Head of caudate nucleus (tissue), 42 donors: ENCODE measurements around the gene PLXNA2.
A peak's percentile ranks its signal among the peaks of the same experiment; 100 is the strongest.

Experiments
- DNase-seq, 42 donors: peaks; one replicate each; pipeline versions ENCODE4 v3.0.0 to v3.0.0-alpha.2; 2020 to 2021; ENCODE audit warnings: mixed read lengths in 7 of 42
- intact Hi-C: fragments of 100-400 bp; cut with DNase I; formaldehyde crosslinking; loops from one replicate; pipeline ENCODE4 v1.15.0; 2022

Gene PLXNA2

DNA sequence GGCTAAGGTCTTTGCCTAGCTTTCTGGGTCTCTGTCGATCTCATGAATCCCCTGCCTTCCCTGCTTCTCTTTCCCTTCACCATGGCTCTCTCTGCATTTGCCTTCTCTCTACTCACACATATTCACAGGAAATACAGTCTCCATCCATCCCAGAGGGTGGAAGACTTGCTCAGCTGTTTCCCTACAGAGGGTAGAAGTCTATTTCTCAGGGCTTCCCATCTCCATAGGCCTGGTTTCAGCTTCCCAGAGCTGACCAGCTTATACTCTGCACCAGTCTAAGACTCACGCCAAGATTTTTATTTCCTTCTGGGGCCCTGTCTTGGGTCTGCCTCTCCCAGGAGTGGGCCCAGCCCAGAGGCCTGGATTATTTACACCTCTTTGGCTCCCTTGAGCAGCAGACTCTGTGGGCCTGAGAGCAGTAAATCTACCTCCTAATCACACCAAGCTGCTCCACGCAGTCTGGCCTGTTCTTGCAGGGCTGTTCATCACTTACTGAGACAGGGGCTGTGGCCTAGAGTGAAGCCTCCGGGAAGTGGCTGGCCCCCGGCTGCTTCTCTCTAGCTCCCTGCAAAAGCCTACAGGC, 102.5 kb downstream of the PLXNA2 start:
- DNase-seq = no peak
- intact Hi-C loops = no loop called here

DNA sequence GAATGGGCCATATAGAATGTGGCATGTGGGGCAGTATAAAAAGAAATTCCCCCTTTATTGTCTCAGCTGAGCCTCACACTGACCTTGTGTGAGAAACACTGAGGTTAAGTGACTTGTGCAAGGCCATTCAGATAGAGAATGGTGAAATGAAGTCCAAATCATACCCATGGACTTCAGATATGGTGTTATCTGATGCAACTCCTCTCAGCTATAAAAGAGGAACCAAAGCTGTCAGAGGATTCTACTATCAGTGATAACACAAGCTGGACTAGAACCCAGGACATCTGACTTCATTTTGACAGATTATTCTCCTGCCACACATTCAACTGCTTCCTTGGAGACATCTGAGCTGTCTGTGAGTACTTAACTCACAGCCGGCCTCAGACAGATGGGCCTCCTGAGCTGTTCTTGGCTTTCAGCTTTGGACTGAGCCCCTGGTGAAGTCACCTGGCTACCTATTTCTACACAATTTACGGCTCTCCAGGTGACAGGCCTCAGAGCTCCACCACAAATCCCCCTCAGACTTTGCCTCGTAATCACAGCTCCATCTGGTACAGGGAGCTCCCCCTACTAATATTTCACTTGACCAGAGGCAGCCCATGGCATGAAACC, 104.6 kb downstream of the PLXNA2 start:
- no peak for DNase-seq
- intact Hi-C loops = no loop called here

DNA sequence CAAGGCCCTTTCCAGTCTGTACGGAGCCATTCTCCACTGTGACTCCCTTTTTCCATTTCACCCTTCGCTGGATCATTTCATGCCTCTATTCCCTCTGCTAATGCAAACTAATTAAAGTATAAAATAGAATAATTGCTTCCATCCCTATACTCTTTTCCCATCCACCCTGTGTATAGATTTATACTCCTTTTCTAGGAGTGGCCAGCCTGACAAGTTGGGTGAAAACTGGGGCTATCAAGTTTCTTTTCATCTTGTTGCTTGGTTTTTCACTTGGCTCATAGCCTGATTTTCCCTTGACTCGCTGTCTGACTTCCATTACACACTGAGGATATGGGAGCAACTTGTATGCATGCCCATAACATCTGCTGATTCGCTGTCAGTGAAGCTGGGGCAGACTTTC, 107.0 kb downstream of the PLXNA2 start:
- intact Hi-C loops = no loop called here
- no peak for DNase-seq

DNA sequence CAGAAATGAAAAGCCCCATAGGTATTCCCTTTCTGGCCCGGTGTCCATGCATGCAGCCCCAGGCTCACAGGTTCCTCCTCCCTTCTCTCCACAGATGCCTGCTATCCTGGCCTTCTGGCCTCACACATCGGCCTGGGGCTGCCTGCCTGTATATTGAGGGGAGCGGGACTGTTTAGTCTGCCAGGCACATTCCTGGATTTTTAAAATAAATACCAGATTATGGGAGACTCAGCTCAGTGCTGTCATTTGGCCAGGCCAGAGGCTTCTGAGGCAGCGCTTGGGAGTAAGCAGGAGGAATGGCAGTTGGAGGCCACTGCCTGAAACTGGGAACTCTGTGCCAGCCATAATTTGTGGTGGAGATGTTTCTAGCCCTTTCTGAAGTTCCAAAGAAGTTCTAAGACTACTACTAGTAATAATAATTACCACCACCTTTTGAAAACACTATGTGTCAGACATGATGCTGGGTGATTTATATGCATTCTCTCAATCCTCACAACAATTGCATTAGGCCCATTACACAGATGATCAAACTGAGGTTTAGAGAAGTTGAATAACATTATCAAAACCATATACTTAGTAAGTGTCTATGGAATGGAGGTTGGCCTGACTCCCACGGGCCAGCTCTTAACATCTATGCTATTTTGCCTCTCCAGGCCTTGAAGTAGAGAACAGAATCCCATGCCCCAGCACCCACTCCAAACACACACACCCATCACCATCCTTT, 107.6 kb downstream of the PLXNA2 start:
- intact Hi-C loops = no loop called here
- no peak for DNase-seq

DNA sequence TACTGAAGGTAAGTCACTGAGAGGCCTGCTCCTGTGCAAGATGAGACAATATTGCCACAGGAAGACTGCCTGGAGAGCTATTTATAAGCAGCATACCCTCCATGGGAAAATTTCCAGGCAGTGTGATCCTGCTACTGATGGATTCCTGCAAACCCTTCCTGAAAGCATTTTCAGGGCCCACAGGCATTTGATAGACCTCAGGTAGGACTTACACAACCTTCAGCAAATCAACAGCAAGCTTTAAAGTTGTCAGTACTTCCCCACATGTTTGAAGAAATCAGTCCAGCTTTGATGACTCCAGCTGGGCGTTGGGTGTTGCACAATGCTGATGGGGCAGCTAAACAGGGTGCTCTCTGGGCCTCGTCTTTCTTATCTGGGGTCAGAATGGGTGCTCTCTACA, 108.8 kb downstream of the PLXNA2 start:
- intact Hi-C loops = no loop called here
- DNase-seq = no peak

DNA sequence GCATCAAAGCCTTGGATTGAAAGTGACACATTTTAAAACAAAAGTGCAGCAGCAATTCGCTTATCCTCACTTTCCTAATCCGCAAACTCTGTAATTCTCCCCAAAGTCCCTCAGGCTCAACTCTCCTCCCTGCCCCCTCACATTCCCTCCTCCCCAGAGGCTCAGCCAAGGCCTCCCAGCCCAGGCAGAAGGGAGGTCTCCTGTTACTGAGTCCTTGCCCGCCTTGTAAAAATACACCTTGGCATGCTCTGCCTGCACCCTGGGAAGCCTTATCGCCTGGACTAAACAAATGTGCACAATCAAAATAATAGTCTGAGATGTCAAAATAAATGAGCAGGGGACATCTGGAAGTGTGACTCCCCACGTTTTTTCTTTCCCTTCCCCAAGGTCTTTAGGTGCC, 109.7 kb downstream of the PLXNA2 start:
- no peak for DNase-seq
- intact Hi-C loops = no loop called here

DNA sequence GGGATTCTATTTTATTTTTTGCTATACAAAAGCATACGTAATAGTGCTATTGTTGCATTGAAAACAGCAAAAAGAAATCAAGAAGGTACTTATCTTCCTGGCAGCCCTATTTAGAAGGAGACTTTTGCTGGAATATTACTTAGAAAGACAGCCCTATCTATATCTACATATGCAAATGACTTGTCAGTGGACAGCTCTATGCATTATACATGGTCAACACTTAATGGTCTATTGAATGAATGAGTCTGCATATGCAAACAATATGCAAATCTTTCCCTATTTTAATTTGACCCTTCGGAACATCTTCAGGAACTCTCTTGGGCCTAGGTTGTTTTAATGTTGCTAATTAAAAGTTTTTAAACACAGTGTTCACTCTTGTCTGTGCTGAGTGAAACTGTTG, 110.8 kb downstream of the PLXNA2 start:
- intact Hi-C loops = no loop called here
- no peak for DNase-seq

DNA sequence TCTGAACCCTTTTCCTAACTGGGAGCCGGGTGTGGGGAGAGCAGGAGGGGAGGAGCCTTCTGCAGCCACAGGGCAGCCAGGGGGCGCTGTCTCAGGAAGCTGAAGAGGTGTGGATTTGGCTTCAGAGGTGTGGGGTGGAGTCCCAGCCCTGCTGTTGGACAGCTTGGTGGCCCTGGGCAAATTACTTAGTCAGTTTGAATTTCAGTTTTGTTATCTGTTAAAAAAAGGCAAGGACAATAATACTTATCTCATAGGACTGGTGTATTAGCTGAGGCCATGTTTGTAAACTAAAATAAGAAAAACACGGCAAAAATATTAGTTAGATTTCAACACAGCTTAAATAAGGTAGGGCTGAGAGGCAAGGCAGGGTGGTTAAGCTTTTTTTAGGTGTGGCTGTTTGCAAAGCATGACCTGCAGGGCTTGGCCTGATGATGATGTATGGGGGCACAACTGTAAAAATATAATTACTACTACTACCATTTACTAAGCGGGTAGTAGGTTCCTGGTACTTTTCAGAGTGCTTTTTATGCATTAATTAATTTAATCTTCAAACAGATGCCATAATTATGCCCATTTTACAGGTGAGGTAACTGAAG, 111.8 kb downstream of the PLXNA2 start:
- intact Hi-C loops = no loop called here
- DNase-seq = peak; percentile 24 to 82 (median 61)

DNA sequence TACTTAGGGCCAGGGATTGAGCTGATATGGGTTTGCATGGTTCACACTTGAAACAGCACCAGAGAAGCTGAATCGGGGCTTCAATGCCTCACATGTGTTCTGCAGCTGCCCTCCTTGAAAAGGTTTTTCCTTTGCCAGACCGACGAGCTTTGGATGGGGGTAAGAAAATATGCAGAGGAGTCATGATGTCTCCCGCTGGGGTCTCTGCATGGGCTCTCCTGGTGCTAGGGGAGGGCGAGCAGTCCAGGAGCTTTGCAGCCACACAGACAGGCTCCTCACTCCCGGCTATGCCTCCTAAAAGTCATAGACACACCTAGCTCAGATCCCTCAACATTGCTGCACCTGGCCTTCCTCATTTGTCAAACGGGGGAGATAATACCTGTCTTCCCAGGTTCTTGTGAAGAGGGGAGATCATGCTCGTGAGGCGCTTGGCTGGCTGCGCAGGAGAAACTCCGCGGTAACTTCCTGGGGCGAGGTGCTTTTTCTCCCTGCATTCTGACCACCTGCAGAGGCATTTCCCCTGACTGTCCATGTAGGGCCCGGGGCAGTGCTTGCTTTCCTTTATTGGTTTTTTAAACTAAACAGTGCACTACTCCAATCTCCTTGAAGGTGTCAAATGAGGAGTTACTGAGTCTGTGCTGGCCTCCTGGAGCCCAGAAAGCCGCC, 112.4 kb downstream of the PLXNA2 start:
- DNase-seq = no peak
- intact Hi-C loops = no loop called here

DNA sequence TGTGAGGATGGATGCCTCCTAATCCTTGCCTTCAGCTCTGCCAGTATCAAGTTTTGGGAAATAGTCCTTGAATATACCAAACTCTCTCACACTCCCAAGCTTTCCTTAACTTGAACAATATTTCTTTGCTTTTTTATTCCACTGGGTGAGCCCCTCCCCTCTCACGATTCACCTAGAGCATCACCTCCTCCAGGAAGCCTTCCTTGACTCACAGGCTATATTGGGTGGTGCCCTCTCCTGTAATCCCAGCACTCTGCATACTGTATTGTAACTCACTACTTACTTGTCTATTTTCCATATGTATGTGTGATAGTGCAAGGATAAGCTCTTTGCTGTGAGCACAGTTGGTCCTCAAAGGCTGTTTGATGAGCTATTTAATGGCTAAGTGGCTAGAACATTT, 114.7 kb downstream of the PLXNA2 start:
- DNase-seq = no peak
- intact Hi-C loops = no loop called here

DNA sequence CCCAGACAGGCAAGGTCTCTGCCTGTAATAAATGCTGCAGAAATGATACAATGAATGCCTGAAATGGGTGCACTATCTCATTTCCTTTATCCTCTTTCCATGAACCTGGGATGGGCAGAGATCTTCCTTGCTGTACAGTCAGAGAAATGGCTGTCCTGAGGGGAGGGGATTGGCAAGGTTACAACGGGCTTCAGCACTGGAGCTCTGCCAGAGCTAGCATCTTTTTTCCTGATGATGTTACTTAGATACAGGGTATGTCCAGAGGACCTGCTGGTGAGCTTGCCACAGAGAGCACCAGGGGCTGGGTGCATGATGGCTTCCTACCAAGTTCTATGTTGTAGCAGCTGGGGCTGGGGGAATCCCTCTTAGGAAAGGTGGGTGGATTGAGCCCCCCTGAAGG, 115.1 kb downstream of the PLXNA2 start:
- DNase-seq = no peak
- intact Hi-C loops = no loop called here

DNA sequence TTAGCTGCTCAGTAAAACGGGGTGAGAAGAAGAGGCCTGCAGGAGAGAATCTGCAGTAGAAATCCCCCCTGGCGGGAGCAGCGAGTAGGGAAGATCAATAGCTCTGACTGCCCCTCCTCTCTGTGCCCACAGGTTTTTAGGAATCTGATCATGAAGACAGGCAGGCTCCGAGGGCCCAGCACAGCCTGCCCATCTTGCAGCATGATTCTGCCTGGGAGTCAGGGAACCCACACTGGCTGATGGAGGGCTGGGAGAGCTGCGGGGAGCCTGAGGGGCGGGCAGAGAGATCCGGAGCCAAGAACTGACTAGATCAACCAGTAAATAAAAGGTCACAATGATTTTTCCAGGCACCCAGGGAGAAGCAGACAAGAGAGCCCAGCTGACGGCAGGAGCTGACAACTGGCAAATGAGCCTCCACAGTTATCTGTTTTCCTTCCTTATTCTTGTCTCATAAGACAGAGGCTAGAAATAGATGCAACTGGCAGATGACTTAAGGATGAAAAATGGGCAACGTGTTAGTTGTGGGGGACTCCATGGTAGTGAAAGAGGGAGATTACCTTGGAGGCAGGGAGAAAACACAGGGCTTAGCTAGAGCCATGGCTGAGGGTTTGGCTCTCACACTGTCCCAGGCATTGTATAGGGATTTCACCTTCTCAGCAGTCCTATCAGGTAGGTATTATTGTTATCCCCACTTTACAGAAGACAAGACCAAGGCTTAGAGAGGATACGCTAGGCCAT, 116.2 kb downstream of the PLXNA2 start:
- peak in 5 of 42 donors; percentile 14 to 40 (median 27) for DNase-seq
- intact Hi-C loops = no loop called here

DNA sequence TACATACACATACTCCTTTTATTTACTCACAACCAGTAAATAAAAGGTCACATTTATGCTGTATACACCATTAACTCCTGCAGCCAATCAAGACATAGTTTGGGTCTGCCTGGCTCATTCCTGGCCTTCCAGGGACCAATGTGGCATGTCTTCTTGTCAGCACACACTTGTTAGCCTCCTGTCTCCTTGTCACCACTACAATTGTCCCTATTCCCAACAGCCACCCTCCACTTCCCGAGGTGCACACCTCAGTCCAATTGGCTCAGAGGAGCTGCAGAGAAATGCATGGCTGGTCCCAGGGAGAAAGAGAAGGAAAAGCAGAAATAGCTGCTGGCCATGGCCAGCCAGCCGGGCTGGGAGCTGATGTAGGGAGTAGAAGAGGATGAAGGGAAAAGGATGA, 116.9 kb downstream of the PLXNA2 start:
- intact Hi-C loops = no loop called here
- DNase-seq = no peak

DNA sequence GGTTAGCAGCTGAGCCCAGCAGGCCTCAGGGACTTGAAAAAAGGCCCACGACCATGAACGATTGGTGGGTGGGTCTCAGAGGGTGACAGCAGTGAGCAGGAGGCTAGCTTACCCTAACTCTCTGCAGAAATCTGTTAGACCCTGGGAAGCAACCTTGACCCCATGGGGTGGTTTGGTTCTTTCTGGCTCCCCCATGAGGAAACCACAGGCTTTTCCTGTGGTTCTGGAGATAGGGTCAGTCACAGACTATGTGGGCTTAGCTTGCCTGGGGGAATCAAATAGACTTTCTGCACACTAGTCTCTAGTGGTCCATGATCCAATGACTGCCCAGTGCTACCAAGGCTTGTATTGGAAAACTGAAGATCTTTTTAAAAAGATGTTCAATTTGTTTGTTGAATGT, 118.1 kb downstream of the PLXNA2 start:
- intact Hi-C loops = no loop called here
- no peak for DNase-seq

DNA sequence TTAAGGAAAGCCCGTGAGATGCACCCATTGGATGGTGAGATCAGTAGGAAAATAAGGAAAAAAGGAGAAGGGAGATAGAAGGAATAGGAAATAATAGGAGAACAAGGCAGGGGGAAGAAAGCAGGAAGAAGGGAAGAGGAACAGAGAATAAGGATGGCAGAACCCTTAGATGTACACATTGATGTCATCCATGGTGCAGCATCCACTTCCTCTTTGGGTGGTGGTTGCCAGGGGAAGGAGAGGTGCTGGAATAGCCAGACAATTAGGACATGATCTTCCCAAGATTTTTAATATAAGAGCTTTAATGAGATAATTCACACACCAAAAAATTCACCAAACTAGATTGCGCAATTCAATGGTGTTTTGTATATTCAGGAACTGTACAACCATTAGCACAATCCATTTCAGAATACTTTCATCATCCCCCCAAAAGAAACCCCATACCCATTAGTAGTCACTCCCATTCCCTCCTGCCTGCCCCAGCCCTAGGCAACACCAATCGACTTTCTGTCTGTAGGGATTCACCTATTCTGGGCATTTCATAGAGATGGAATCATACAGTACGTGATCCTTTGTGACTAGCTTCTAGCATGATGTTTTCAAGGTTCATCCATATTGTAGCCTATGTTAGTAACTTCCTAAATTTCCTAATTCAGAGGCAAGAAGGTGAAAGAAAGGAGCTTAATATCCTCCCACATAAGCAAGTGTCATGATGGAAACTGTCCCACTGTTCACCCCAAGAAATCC, 121.4 kb downstream of the PLXNA2 start:
- no peak for DNase-seq
- intact Hi-C loops = no loop called here

DNA sequence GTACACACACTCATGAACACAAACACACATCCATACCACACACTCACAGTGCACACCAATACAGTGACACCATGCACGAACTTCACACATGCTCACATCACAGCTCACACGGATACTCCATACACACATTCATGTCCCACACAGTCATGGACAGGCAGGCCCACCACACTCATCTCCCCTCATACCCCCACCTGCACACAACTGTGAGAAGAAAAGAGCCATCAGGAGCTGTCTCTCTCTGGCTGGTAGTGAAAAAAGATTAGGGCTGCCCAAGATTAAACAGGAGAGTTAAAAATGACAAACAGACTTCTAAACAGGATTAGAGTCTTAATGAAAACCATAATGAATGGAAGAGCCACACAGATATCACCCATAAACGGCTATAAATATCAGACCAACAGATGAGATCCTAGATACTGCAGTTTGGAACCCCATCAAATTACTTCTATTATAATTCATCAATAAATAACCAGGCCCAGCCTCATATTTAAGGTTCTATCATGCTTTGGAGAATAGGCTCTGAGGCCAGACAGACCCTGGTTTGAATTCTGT, 122.3 kb downstream of the PLXNA2 start:
- intact Hi-C loops = no loop called here

DNA sequence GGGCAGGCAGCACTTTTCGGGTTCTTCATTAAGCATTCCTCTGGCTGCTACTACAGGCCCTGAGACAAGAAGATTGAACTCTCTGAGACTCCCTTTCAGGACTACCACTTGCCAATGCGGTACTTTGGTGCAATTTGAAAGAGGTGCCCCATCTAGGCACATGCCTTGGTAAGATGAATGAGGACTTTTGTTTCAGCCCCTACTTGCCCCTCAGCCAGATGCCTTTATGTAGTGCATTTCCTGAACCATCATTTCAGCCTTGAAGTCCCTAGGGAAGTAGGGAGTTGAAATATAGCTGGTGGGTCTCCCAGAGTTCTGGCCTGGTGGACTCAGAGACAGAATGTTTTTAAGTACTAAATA, 123.8 kb downstream of the PLXNA2 start:
- DNase-seq = no peak
- intact Hi-C loops = no loop called here

More for the DNA sequence above, 122.3 kb downstream of the PLXNA2 start:
- DNase-seq = no peak

DNA sequence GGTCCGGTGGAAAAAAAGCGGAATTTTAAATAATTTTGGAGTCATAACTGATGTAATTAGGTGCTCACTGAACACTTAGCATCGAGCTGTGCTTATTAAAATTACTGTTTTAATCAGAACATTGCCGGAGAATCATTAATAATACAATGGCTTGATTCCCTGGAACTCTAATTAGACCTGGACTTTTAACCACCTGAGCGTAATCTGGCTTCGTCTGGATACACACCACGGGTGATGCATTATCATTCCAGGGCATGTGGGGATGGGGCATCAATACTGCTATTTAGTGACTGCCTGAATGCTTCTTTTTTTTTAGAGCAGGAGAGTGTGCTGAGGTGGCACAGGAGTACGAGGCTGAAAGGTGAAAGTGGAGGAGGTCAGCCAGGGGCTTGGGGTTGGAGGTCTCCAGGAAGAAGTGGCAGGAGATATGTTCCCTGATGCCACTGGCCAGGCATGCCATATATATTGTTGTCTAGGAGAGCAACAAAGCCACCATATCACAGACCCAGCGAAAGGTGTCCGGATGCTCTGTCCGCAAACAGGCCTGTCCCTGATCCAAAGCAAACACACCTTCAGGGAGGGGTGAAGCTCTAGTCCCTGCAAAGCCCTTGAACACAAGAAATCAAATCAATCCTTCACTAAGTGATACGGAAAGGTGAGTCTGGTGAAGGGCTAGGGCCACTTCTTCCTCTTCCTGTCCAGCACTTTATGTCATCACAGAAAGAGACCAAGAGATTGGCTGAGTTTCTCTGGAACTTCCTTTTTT, 125.2 kb downstream of the PLXNA2 start:
- intact Hi-C loops = no loop called here
- DNase-seq = no peak
